ENCODE measurements around the gene EYA2. TPM values are rescaled to one million over a fixed set of nuclear protein-coding genes. Genes with fewer than 3 reads are reported as not detected.

The EYA2 gene
- total and polyA plus RNA-seq, 2 experiments from 2014 or later, result 1.4 to 2.0 TPM

DNA sequence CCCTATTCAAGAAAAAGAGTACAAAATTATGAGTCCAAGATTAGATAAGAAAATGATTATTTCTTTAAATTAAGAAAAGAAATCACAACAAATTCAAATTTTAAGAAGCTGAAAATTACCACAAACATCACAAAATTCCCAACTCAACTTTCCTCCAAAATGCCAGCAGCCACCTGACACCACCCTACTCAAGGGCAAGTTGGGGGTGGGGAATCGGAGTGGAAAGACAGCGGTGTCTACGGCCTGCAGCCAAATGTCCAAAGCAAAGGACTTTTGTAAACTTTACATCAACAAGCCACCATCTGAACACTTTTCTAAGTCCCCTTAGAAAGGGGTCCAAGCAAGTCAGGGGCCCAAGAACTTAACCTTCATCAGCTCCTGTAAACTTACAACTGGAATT, 1.6 kb upstream of the EYA2 start:
- no peaks in the 10 kb centered on the region for H4K20me1 ChIP-seq (ENCODE audit: insufficient read depth, poor library complexity, severe bottlenecking)
- TF ChIP-seq, protein P1, sequence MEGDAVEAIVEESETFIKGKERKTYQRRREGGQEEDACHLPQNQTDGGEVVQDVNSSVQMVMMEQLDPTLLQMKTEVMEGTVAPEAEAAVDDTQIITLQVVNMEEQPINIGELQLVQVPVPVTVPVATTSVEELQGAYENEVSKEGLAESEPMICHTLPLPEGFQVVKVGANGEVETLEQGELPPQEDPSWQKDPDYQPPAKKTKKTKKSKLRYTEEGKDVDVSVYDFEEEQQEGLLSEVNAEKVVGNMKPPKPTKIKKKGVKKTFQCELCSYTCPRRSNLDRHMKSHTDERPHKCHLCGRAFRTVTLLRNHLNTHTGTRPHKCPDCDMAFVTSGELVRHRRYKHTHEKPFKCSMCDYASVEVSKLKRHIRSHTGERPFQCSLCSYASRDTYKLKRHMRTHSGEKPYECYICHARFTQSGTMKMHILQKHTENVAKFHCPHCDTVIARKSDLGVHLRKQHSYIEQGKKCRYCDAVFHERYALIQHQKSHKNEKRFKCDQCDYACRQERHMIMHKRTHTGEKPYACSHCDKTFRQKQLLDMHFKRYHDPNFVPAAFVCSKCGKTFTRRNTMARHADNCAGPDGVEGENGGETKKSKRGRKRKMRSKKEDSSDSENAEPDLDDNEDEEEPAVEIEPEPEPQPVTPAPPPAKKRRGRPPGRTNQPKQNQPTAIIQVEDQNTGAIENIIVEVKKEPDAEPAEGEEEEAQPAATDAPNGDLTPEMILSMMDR (IDR thresholded peaks at IDR 0.05; ENCODE audit: poor library complexity), result no peak
- TF ChIP-seq EZH2phosphoT487 (IDR thresholded peaks at IDR 0.05; ENCODE audit: low read depth, severe bottlenecking, unreplicated experiment) (no peak), EZH2 (IDR thresholded peaks at IDR 0.05; ENCODE audit: borderline replicate concordance) (no peak)
- H3K27me3 ChIP-seq, result peaks cover 43% of the 10 kb centered on the region
- no peaks in the 10 kb centered on the region for H3K9me2 ChIP-seq (replicated peaks; ENCODE audit: insufficient read depth)
- no peak overlapping the region for H2AFZ ChIP-seq
- peaks cover 5% of the 10 kb centered on the region for H3K9me3 ChIP-seq (ENCODE audit: low read depth)
- 87% methylated on average over 3 of the region's 3 CpGs for WGBS (ENCODE audit: low lambda C conversion rate, missing lambda C conversion rate)
- no peaks in the 10 kb centered on the region for H3K4me1 ChIP-seq (ENCODE audit: insufficient read depth)
- H3K79me2 ChIP-seq, result no peaks in the 10 kb centered on the region
- no peak overlapping the region for H3K27ac ChIP-seq
- DNase-seq (ENCODE audit: low spot score), result no peak
- H3K4me2 ChIP-seq, result no peak overlapping the region
- H3K4me3 ChIP-seq, result no peak overlapping the region
- no peaks in the 10 kb centered on the region for H3K36me3 ChIP-seq (replicated peaks; ENCODE audit: insufficient read depth, low read depth)

DNA sequence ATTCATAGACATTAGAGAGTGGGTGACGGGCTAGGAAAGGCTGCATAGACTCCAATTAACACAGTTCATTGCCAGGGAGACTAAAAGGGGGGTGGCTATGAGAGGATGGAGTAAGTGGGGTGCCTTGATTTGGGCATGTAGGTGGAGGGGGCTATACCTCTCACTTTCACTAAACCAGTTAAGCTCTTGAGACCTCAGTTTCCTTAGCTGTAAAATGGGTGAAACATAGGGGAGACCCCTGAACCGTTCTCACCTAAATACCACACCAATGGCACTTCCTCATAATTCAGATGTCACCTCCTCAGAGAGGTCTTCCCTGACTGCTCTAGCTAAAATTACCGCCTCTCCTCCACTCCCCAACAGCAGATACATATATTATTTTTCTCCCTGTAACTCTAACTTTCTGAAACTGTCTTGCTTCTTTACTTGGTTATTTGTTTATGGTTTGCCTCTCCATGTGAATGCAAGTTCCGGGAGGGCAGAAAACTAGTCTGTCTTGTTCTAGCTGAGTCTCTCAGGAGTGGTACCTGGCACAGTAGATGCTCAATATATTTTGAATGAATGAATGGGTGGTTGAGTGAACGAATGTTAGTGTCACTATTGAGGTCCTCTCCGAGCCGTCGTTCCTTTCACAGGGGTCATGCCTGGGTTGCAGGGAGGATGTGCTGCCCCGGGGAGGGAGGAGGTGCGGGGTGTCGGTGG, 615 bp upstream of the EYA2 start:
- Histone ChIP-seq H3K9me2 (replicated peaks; ENCODE audit: insufficient read depth) (no peaks in the 10 kb centered on the region), H3K4me3 (no peak overlapping the region), H2AFZ (no peak overlapping the region), H3K4me2 (peak overlapping the region; percentile 83), H3K27ac (no peak overlapping the region), H3K79me2 (no peaks in the 10 kb centered on the region), H4K20me1 (ENCODE audit: insufficient read depth, poor library complexity, severe bottlenecking) (no peaks in the 10 kb centered on the region), H3K36me3 (replicated peaks; ENCODE audit: insufficient read depth, low read depth) (no peaks in the 10 kb centered on the region), H3K9me3 (ENCODE audit: low read depth) (peaks cover 5% of the 10 kb centered on the region), H3K4me1 (ENCODE audit: insufficient read depth) (peaks cover 3% of the 10 kb centered on the region), H3K27me3 (peaks cover 51% of the 10 kb centered on the region)
- no peak for DNase-seq (ENCODE audit: low spot score)
- 30% methylated on average over 10 of the region's 11 CpGs for WGBS (ENCODE audit: low lambda C conversion rate, missing lambda C conversion rate)
- TF ChIP-seq EZH2phosphoT487 (IDR thresholded peaks at IDR 0.05; ENCODE audit: low read depth, severe bottlenecking, unreplicated experiment) (no peak), EZH2 (IDR thresholded peaks at IDR 0.05; ENCODE audit: borderline replicate concordance) (no peak)
- TF ChIP-seq, protein P1 (IDR thresholded peaks at IDR 0.05; ENCODE audit: poor library complexity), result no peak

DNA sequence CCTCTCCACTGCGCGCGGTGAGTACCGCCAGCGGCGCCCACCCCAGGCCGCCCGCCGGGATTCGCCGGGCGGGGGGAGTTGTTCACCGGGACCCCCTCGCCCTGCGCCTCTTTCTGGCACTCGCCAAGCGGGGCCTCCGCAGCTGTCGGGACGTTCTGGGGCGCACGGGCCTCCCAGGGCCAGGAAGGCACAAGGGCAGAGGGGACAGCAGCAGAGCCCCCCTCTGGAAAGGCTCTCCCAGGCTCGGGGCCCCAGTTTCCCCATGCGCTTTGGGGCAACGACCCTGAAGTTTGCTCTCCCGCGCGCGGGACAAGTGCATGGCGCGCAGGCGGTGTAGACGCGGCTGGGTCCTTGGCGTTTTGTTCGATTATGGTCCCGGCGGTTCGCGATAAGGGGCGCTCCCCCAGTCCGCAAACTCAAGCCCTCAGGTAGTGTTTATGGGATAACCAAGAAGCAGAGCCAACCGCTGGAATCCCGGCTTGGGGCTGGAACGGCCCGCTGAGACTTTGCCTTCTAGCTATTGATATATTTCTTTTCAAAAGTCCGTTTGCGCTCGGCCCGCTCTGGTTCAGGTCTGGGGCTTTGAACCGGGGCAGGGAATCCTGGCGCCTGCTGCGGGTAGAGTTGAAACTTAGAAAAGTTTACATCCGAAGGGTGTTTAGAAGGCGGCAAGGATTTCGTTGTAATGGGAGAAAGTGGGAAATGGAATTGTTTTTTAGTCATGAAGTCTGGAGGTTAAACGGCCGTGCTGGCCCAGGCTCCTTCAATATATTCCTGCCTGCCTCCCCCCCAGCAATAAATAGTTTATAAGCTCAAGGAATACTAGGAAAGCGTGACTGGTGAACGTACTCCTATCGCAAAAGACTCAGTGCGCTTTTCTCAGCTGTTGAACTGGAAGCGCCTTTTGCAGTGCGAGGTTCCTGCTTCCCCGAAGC, 595 bp downstream of the EYA2 start:
- 1% methylated on average over 61 of the region's 65 CpGs for WGBS (ENCODE audit: low lambda C conversion rate, missing lambda C conversion rate)
- peaks cover 3% of the 10 kb centered on the region for H3K4me1 ChIP-seq (ENCODE audit: insufficient read depth)
- H3K27me3 ChIP-seq, result peaks cover 60% of the 10 kb centered on the region
- H4K20me1 ChIP-seq (ENCODE audit: insufficient read depth, poor library complexity, severe bottlenecking), result no peaks in the 10 kb centered on the region
- peaks cover 5% of the 10 kb centered on the region for H3K9me3 ChIP-seq (ENCODE audit: low read depth)
- no peaks in the 10 kb centered on the region for H3K9me2 ChIP-seq (replicated peaks; ENCODE audit: insufficient read depth)
- H3K27ac ChIP-seq, result no peak overlapping the region
- H3K36me3 ChIP-seq (replicated peaks; ENCODE audit: insufficient read depth, low read depth), result no peaks in the 10 kb centered on the region
- H3K4me3 ChIP-seq, result peak overlapping the region; percentile 18
- TF ChIP-seq EZH2 (IDR thresholded peaks at IDR 0.05; ENCODE audit: borderline replicate concordance) (peak; percentile 74), EZH2phosphoT487 (IDR thresholded peaks at IDR 0.05; ENCODE audit: low read depth, severe bottlenecking, unreplicated experiment) (no peak)
- TF ChIP-seq, protein P1 (IDR thresholded peaks at IDR 0.05; ENCODE audit: poor library complexity), result no peak
- peak overlapping the region; percentile 83 for H3K4me2 ChIP-seq
- no peaks in the 10 kb centered on the region for H3K79me2 ChIP-seq
- H2AFZ ChIP-seq, result peak overlapping the region; percentile 64
- peak; percentile 17 for DNase-seq (ENCODE audit: low spot score)

All from hepatocyte (in vitro differentiated cells).